Measurements from ENCODE around the gene BAIAP2.

BAIAP2 gene

DNA sequence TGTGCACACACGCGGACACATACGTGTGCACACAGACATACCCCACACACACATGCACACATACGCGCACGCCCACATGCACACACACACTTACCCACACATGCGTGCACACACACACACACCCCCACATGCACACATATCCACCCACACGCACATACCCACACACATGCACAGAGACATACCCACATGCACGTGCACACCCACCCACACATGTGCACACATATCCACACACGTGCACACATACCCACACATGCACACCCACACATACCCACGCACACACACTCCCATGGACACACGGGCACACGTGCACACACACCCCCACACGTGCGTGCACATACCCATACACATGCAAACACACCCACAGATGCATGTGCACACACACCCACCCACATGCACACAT, 103.1 kb downstream of the BAIAP2 start:
- TF ChIP-seq, protein P1, sequence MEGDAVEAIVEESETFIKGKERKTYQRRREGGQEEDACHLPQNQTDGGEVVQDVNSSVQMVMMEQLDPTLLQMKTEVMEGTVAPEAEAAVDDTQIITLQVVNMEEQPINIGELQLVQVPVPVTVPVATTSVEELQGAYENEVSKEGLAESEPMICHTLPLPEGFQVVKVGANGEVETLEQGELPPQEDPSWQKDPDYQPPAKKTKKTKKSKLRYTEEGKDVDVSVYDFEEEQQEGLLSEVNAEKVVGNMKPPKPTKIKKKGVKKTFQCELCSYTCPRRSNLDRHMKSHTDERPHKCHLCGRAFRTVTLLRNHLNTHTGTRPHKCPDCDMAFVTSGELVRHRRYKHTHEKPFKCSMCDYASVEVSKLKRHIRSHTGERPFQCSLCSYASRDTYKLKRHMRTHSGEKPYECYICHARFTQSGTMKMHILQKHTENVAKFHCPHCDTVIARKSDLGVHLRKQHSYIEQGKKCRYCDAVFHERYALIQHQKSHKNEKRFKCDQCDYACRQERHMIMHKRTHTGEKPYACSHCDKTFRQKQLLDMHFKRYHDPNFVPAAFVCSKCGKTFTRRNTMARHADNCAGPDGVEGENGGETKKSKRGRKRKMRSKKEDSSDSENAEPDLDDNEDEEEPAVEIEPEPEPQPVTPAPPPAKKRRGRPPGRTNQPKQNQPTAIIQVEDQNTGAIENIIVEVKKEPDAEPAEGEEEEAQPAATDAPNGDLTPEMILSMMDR (IDR thresholded peaks at IDR 0.05; ENCODE audit: low read depth, low read length, missing control alignments), result no peak
- Histone ChIP-seq H3K27ac (no peak overlapping the region), H3K4me3 (ENCODE audit: low read depth, low read length) (no peak overlapping the region), H3K36me3 (replicated peaks) (no peaks in the 10 kb centered on the region), H3K27me3 (replicated peaks) (no peaks in the 10 kb centered on the region)
- DNase-seq, result no peak
- in situ Hi-C loops (cut with HindIII; ENCODE audit: low pct_ligation_motif_present, low sequenced_read_pairs), result no loop called here

DNA sequence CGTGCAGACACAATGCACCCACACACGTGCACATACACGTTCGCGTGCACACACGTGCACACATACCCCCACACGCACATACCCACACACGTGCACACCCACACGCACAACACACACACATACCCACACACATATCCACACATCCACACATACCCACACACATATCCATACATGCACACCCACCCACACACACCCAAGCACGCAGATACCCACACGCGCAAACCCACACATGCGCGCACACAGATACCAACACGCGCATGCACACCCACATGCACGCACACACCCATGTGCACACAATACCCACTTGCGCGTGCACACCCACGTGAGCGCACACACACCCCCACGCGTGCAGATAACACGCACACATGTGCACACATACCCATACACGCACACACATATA, 103.5 kb downstream of the BAIAP2 start:
- Histone ChIP-seq H3K36me3 (replicated peaks) (no peaks in the 10 kb centered on the region), H3K27ac (no peak overlapping the region), H3K4me3 (ENCODE audit: low read depth, low read length) (no peak overlapping the region), H3K27me3 (replicated peaks) (no peaks in the 10 kb centered on the region)
- in situ Hi-C loops (cut with HindIII; ENCODE audit: low pct_ligation_motif_present, low sequenced_read_pairs), result no loop called here
- no peak for DNase-seq
- TF ChIP-seq, protein P1 (IDR thresholded peaks at IDR 0.05; ENCODE audit: low read depth, low read length, missing control alignments), result no peak

DNA sequence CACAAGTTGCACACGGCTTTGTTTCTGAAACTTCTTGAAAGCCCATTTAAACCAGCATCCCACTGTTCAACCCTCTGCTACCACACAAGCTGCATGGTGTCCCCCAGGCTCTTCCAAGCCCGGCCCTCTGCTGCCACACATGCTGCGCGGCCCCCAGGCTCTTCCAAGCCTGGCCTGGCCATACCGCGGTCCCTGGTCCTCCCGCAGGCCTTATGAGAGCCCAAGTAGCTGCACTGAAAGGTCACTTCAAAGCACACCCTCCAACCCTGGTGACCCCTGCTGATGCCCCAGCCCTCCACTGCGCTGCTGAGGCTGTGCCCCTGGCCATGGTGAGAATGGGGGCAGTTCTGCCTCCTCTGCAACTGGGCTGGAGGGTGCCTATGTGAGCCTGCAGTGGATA, 104.5 kb downstream of the BAIAP2 start:
- H3K27ac ChIP-seq, result no peak overlapping the region
- TF ChIP-seq, protein P1 (IDR thresholded peaks at IDR 0.05; ENCODE audit: low read depth, low read length, missing control alignments), result no peak
- no peaks in the 10 kb centered on the region for H3K36me3 ChIP-seq (replicated peaks)
- in situ Hi-C loops (cut with HindIII; ENCODE audit: low pct_ligation_motif_present, low sequenced_read_pairs), result no loop called here
- no peak overlapping the region for H3K4me3 ChIP-seq (ENCODE audit: low read depth, low read length)
- DNase-seq, result no peak
- H3K27me3 ChIP-seq (replicated peaks), result no peaks in the 10 kb centered on the region

DNA sequence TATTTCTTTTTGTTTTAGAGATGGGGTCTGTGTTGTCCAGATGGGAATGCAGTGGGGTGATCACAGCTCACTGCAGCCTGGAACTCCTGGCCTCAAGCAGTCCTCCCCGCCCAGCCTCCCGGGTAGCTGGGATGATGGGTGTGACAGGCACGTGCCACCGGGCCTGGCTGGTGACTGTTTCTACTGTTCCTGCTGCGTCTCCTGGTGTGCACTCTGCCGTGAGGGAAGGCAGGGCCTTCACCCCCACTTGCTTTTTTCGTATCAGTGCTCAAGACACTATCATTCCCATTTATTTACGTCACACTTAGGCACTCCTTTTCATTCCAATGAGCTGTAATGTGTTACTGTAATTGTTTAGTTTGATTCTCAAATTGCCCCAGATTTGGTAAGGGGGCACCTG, 105.1 kb downstream of the BAIAP2 start:
- no peaks in the 10 kb centered on the region for H3K27me3 ChIP-seq (replicated peaks)
- H3K4me3 ChIP-seq (ENCODE audit: low read depth, low read length), result no peak overlapping the region
- DNase-seq, result no peak
- TF ChIP-seq, protein P1 (IDR thresholded peaks at IDR 0.05; ENCODE audit: low read depth, low read length, missing control alignments), result no peak
- in situ Hi-C loops (cut with HindIII; ENCODE audit: low pct_ligation_motif_present, low sequenced_read_pairs), result no loop called here
- no peaks in the 10 kb centered on the region for H3K36me3 ChIP-seq (replicated peaks)
- H3K27ac ChIP-seq, result no peak overlapping the region

DNA sequence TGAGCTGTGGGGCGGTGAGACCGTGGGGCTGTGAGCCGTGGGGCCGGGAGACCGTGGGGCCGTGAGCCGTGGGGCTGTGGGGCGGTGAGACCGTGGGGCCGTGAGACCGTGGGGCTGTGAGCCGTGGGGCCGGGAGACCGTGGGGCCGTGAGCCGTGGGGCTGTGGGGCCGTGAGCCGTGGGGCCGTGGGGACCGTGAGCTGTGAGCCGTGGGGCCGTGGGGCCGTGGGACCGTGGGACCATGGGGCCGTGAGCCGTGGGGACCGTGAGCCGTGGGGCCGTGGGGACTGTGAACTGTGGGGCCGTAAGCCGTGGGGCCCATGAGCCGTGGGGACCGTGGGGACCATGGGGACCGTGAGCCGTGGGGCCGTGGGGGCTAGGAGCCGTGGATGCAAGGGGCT, 105.7 kb downstream of the BAIAP2 start:
- in situ Hi-C loops (cut with HindIII; ENCODE audit: low pct_ligation_motif_present, low sequenced_read_pairs), result no loop called here
- Histone ChIP-seq H3K27me3 (replicated peaks) (no peaks in the 10 kb centered on the region), H3K4me3 (ENCODE audit: low read depth, low read length) (no peak overlapping the region), H3K27ac (no peak overlapping the region), H3K36me3 (replicated peaks) (no peaks in the 10 kb centered on the region)
- no peak for DNase-seq
- TF ChIP-seq, protein P1 (IDR thresholded peaks at IDR 0.05; ENCODE audit: low read depth, low read length, missing control alignments), result no peak

All from brain microvascular endothelial cell (primary cell).